Measurements from ENCODE around the gene TANC2. TPM values are rescaled to one million over a fixed set of nuclear protein-coding genes. Genes with fewer than 3 reads are reported as not detected.
A peak's percentile ranks its signal among the peaks of the same experiment; 100 is the strongest.
"Not testable (repeated sequence)": the region's sequence is repeated elsewhere in the genome, so short reads cannot be mapped to it uniquely, and the experiment has no call there.

Gene TANC2
- total RNA-seq, 1 donor from 2014 or later: 0.58 TPM

DNA sequence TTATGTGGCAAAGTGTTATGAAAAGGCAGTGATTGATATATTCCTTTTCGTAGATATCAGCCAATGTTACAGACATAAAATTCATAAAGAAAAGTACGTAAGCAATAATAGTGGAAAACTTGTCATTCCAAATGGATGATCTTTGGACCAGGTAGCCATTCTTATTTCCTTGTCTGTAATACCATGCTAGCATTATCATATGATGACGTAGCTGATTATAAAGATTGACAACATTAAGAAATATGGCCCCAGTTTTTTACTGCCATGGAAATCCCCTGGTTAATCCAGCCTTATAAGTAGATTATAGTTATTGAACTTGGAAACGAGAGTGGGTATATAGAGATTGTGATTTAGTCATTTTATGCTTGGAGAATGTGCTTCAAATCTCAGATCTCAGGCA lies 8.8 kb downstream of the TANC2 start:
- H3K4me3 Mint-ChIP-seq: no peak overlapping the region
- no peak overlapping the region for H3K27ac Mint-ChIP-seq
- DNase-seq: no peak
- intact Hi-C loops (cut with micrococcal nuclease): no loop called here
- no peaks in the 10 kb centered on the region for H3K9me3 Mint-ChIP-seq
- H3K4me1 Mint-ChIP-seq: no peaks in the 10 kb centered on the region
- H3K27me3 Mint-ChIP-seq: peaks cover 13% of the 10 kb centered on the region
- H3K36me3 Mint-ChIP-seq (ENCODE audit: low read depth): no peaks in the 10 kb centered on the region

DNA sequence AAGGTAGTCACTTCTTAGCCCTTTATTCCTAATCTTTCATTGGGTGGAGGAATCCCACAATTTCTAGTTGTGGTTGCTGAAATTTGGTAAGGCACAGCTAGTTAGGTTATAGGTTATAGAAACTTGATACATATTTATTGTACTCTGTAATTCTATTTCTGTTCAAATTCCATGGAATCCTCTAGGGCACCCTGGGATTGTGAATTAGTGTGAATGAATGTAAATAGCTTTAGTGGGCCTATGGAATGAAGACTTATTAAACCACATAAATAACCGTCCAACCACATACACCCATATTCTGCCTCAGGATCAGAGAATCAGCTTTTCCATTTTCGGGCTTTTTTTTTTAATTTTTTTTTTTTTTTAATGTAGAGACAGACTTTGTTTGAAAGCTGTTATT lies 9.2 kb downstream of the TANC2 start:
- Mint-ChIP-seq H3K4me3 (no peak overlapping the region), H3K27me3 (peaks cover 13% of the 10 kb centered on the region), H3K9me3 (no peaks in the 10 kb centered on the region), H3K27ac (no peak overlapping the region), H3K36me3 (ENCODE audit: low read depth) (no peaks in the 10 kb centered on the region), H3K4me1 (no peaks in the 10 kb centered on the region)
- intact Hi-C loops (cut with micrococcal nuclease): no loop called here
- no peak for DNase-seq

DNA sequence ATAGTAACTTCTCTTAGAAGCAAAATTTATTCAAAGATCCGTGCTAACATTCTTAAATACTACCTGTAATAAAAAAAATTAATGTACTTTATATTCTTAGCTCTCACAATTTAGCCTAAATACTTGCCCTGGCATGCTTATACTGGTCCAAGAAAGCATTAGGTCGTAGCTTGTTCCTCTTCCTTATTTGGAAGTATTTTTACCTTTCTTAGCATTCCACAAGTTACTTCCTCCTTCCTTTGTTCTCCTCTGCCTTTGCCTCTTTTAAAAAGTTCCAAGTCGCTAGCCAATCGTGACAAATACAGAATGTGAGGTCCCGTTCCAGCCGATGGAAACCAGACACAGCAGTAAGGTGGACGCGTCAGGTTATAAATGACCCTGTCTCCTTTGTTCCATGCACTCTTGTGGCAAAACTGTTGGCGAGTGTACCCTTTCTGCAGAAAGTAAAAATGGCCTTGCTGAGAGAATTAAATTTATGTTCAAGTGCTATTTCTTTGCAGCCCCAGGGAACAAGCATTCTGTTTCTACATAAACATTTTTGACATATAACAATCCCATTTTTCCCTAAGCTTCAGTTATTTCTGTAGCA lies 10.7 kb downstream of the TANC2 start:
- H3K36me3 Mint-ChIP-seq (ENCODE audit: low read depth); H3K27ac Mint-ChIP-seq; H3K4me1 Mint-ChIP-seq; H3K4me3 Mint-ChIP-seq; H3K9me3 Mint-ChIP-seq; DNase-seq; H3K27me3 Mint-ChIP-seq; intact Hi-C loops (cut with micrococcal nuclease): not testable (repeated sequence)

DNA sequence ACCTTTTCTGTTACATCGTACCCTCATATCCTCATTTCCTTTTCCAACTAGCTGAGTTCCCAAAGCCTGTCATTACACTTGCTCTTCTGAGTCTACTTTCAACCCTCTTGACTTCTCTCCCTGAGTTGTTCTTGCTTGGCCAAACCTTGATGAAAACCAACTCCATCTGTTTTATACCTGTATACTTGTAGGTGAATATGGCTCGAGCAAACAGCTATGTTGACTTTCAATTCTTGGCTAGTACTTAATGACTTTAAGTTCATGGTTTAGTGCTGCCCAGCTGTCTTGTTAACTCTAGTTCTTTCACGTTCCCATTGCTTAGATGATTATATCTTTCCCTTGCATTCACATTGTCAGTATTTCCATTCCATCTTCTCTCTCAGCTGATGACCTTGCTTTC lies 14.8 kb downstream of the TANC2 start:
- H3K27me3 Mint-ChIP-seq: peaks cover 2% of the 10 kb centered on the region
- H3K36me3 Mint-ChIP-seq (ENCODE audit: low read depth): no peaks in the 10 kb centered on the region
- H3K9me3 Mint-ChIP-seq: peaks cover 16% of the 10 kb centered on the region
- H3K4me3 Mint-ChIP-seq: no peak overlapping the region
- DNase-seq: no peak
- intact Hi-C loops (cut with micrococcal nuclease): no loop called here
- H3K27ac Mint-ChIP-seq: no peak overlapping the region
- no peaks in the 10 kb centered on the region for H3K4me1 Mint-ChIP-seq

DNA sequence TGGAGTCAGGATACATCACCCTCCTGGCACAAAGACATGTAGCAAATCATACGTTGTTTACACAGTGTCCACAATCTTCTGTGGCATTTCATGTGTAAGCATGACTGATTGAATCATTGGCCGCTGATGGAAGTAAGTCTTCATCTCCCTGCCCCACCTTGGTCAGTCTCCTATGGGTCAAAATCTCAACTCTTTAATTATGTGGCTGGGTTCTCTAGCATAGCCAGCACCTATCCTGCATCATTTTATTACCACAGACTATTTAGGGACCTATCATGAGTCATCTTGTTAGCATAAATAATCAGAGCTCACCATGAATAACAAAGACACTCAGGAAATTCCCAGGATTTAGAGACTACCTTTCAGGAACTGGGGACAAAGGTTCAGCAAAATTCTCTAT lies 15.9 kb downstream of the TANC2 start:
- intact Hi-C loops (cut with micrococcal nuclease): no loop called here
- Mint-ChIP-seq H3K4me3 (no peak overlapping the region), H3K9me3 (peaks cover 22% of the 10 kb centered on the region), H3K27me3 (peaks cover 2% of the 10 kb centered on the region), H3K27ac (no peak overlapping the region), H3K4me1 (no peaks in the 10 kb centered on the region), H3K36me3 (ENCODE audit: low read depth) (no peaks in the 10 kb centered on the region)
- no peak for DNase-seq

DNA sequence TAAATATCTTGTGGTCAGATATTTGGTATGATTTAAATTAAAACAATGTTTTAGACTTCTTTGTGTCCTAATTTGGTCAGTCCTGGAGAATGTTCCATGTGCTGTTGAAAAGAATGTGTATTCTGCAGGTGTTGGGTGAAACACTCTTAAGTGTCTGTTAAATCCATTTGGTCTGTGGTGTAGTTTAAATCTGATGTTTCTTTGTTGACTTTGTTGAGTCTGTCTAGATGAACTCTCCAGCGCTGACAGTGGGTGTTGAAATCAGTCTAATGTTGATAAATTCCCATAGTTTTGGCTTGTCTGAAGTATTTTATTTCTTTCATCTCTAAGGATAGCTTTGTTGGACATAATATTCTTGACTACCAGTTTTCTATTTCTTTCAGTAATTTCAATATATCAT lies 18.8 kb downstream of the TANC2 start:
- intact Hi-C loops (cut with micrococcal nuclease): no loop called here
- H3K4me1 Mint-ChIP-seq: no peaks in the 10 kb centered on the region
- H3K36me3 Mint-ChIP-seq (ENCODE audit: low read depth): no peaks in the 10 kb centered on the region
- DNase-seq: no peak
- no peak overlapping the region for H3K4me3 Mint-ChIP-seq
- H3K27me3 Mint-ChIP-seq: peaks cover 2% of the 10 kb centered on the region
- H3K27ac Mint-ChIP-seq: no peak overlapping the region
- peaks cover 22% of the 10 kb centered on the region for H3K9me3 Mint-ChIP-seq

DNA sequence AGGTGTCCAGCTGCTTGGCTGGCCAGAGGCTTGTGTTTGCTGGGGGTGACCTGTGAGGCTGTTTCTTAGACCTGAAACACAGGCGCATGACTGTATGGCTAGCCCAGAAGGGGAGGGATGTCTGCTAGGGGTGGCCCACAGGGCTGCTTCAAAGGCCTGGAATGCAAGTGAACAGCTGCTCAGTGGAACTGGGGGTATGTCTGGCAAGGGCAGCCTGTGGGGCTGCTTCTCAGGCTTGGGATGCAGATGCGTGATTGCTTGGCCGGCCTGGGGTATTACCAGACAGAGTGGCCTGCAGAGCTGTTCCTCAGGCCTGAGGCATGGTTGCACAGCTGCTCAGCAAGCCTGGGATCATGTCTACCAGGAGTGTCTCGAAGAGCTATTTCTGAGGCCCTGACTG lies 20.5 kb downstream of the TANC2 start:
- H3K4me1 Mint-ChIP-seq: no peaks in the 10 kb centered on the region
- peaks cover 22% of the 10 kb centered on the region for H3K9me3 Mint-ChIP-seq
- H3K27ac Mint-ChIP-seq: no peak overlapping the region
- H3K4me3 Mint-ChIP-seq: no peak overlapping the region
- DNase-seq: no peak
- H3K27me3 Mint-ChIP-seq: peaks cover 2% of the 10 kb centered on the region
- no peaks in the 10 kb centered on the region for H3K36me3 Mint-ChIP-seq (ENCODE audit: low read depth)
- intact Hi-C loops (cut with micrococcal nuclease): no loop called here

DNA sequence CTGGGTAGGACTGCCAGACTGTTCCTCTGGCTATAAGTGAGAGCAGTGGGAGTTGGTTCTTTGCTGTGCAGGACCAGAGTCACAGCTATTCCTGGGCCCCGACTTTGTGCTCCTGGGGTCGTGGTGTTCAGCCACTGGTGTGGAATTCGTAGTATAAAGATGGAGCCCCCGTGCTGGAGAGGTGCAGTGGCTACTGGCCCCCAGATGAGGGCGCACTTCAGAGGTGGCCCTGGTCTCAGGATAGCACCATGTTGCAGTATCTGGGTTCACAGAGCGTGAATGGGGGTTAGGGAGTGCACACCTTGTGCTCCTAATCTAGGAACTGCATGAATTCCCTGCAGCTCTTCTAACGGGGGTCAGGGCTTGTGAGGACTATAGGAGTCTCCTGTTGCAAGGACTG lies 21.1 kb downstream of the TANC2 start:
- no peak overlapping the region for H3K4me3 Mint-ChIP-seq
- H3K4me1 Mint-ChIP-seq: no peaks in the 10 kb centered on the region
- peaks cover 22% of the 10 kb centered on the region for H3K9me3 Mint-ChIP-seq
- no peak for DNase-seq
- peaks cover 2% of the 10 kb centered on the region for H3K27me3 Mint-ChIP-seq
- H3K27ac Mint-ChIP-seq: no peak overlapping the region
- intact Hi-C loops (cut with micrococcal nuclease): no loop called here
- H3K36me3 Mint-ChIP-seq (ENCODE audit: low read depth): no peaks in the 10 kb centered on the region

DNA sequence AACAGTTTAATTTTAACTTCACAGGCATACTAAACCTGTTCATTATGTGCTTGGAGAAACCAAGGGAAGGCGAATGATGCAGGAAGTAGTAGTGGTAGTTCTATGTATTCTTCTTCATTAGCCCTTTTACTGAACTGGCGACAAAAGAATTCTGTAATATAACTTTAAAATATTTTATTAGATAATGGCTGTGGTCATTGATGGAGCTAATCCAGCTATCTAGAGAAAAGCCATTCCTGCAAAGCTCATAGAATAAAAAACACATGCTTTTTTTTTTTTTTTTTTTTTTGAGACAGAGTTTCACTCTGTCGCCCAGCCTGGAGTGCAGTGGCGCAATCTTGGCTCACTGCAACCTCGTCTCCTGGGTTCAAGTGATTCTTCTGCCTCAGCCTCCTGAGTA lies 23.5 kb downstream of the TANC2 start:
- H3K9me3 Mint-ChIP-seq: peaks cover 12% of the 10 kb centered on the region
- intact Hi-C loops (cut with micrococcal nuclease): no loop called here
- no peak overlapping the region for H3K27ac Mint-ChIP-seq
- no peaks in the 10 kb centered on the region for H3K4me1 Mint-ChIP-seq
- H3K27me3 Mint-ChIP-seq: no peaks in the 10 kb centered on the region
- DNase-seq: no peak
- H3K36me3 Mint-ChIP-seq (ENCODE audit: low read depth): no peaks in the 10 kb centered on the region
- H3K4me3 Mint-ChIP-seq: no peak overlapping the region

DNA sequence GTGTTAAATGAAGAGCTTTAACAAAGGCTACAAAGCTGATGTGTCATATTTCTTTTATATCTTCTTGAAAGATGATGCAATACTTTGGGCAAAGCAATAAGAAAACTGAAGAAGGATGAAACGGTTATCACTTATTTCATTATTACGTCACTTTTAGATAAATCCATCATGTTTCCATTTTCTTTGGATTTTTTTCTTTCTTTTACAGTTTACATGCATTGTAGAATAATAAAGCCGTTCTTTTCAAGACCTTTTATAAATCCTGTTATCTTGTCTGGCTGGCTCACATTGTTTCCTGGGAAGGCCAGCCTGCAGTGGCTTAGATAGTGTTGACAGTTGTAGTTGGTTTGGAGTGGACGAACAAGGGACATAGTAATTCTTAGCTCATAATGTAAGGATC lies 28.9 kb downstream of the TANC2 start:
- intact Hi-C loops (cut with micrococcal nuclease): loop anchor here (10.0 kb wide), 1 partner anchor 410 kb away; no protein-coding TSS in a partner anchor
- H3K27me3 Mint-ChIP-seq: no peaks in the 10 kb centered on the region

DNA sequence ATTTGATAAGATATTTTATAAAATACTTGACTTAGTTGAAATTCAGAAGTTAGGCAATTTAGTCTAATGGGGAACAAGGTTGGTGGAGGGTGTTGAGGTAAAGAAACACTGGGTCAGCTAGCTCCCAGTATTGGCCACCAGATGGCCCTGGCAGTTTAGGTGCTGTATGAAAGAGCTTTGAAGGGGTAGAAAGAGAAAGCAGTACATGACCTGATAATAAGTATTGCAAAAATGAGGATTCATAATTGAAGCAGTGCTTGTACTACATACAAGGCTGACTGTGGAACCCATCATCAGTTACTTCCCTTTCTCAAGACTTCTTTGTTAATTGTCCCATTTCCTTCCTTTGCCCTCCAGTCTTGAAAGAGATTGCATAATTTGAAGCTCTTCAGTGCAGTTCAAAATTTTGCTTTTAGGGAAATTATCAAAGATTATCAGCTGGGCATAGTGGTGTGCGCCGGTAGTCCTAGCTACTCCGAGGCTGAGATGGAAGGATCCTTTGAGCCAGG lies 29.4 kb downstream of the TANC2 start:
- peak; percentile 60 for DNase-seq
- Mint-ChIP-seq H3K4me3 (no peak overlapping the region), H3K9me3 (no peaks in the 10 kb centered on the region), H3K27ac (no peak overlapping the region), H3K36me3 (ENCODE audit: low read depth) (no peaks in the 10 kb centered on the region), H3K27me3 (no peaks in the 10 kb centered on the region), H3K4me1 (no peaks in the 10 kb centered on the region)
- intact Hi-C loops (cut with micrococcal nuclease): loop anchor here (10.0 kb wide), 1 partner anchor 409 kb away; no protein-coding TSS in a partner anchor

More for the DNA sequence above, 28.9 kb downstream of the TANC2 start:
- Mint-ChIP-seq H3K4me3 (no peak overlapping the region), H3K27ac (no peak overlapping the region), H3K4me1 (no peaks in the 10 kb centered on the region), H3K36me3 (ENCODE audit: low read depth) (no peaks in the 10 kb centered on the region), H3K9me3 (no peaks in the 10 kb centered on the region)
- no peak for DNase-seq

DNA sequence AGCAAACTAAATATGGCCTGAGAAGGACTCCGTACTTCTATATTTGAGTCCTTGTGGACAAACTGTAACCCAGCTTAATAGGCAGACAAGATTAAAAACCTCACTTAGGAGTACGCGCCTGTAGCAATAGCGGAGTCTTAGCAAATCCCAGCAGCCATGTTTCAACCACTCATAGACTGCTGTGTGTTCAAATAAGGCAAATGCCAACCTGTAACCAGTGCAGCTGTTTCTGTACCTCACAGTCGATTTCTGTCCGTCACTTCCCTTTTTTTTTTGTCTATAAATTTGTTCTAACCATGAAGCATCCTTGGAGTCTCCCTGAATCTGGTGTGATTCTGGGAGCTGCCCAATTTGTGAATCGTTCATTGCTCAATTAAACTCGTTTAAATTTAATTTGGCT lies 30.2 kb downstream of the TANC2 start:
- Mint-ChIP-seq H3K36me3 (ENCODE audit: low read depth) (no peaks in the 10 kb centered on the region), H3K27ac (no peak overlapping the region), H3K9me3 (no peaks in the 10 kb centered on the region), H3K27me3 (no peaks in the 10 kb centered on the region), H3K4me3 (no peak overlapping the region), H3K4me1 (no peaks in the 10 kb centered on the region)
- DNase-seq: no peak
- intact Hi-C loops (cut with micrococcal nuclease): loop anchor here (10.0 kb wide), 1 partner anchor 409 kb away; no protein-coding TSS in a partner anchor

DNA sequence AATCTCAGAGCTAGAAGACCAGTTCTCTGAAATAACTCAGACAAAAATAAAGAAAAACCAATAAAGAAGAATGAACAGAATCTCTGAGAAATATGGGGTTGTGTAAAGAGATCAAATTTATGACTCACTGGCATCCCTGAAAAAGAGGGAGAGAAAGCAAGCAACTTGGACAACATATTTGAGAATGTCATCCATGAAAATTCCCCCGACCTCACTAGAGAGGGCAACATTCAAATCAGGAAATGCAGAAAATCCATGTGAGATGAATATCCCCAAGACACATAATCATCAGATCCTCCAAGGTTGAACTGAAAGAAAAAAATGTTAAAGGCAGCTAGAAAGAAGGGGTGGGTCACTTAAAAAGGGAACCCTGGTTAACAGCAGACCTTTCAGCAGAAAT lies 32.1 kb downstream of the TANC2 start:
- Mint-ChIP-seq H3K27ac (no peak overlapping the region), H3K4me3 (no peak overlapping the region), H3K36me3 (ENCODE audit: low read depth) (no peaks in the 10 kb centered on the region), H3K4me1 (no peaks in the 10 kb centered on the region), H3K27me3 (no peaks in the 10 kb centered on the region), H3K9me3 (no peaks in the 10 kb centered on the region)
- intact Hi-C loops (cut with micrococcal nuclease): loop anchor here (10.0 kb wide), 1 partner anchor 407 kb away; no protein-coding TSS in a partner anchor
- DNase-seq: no peak

DNA sequence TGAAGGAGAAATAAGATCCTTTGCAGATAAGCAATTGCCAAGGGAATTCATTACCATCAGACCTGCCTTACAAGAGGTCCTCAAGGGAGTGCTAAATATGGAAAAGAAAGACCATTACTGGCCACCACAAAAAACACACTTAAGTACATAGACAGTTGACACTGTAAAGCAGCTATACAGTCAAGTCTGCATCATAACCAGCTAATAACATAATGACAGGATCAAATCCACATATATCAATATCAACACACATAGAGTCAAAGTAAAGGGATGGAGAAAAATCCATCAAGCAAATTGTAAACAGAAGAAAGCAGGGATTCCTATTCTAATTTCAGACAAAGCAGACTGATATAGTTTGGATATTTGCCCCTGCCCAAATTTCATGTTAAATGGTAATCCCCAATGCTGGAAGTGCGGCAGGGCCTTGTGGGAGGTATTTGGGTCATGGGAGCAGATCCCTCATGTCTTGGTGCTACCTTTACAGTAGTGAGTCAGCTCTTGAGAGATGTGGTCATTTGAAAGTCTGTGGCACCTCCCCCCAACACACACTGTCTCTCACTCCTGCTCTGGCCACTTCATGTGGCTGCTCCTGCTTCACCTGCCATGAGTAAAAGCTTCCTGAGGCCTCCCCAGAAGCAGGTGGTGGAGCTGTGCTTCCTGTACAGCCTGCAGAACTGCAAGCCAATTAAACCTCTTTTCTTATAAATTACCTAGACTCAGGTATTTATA lies 32.8 kb downstream of the TANC2 start:
- intact Hi-C loops (cut with micrococcal nuclease): loop anchor here (10.0 kb wide), 1 partner anchor 406 kb away; no protein-coding TSS in a partner anchor
- Mint-ChIP-seq H3K27ac (no peak overlapping the region), H3K27me3 (no peaks in the 10 kb centered on the region), H3K9me3 (no peaks in the 10 kb centered on the region), H3K4me3 (no peak overlapping the region), H3K4me1 (no peaks in the 10 kb centered on the region), H3K36me3 (ENCODE audit: low read depth) (no peaks in the 10 kb centered on the region)
- no peak for DNase-seq

Measured in activated CD4-positive, alpha-beta T cell treated with anti-CD3 and anti-CD28 coated beads, Interleukin-2, amount 10 ng/mL, durations not matched to agents 24 days and 14 days (primary cell).